HepG2 (cell line): ENCODE results near the gene ABCC12. TPM values are rescaled to one million over a fixed set of nuclear protein-coding genes. Genes with fewer than 3 reads are reported as not detected.
A peak's percentile ranks its signal among the peaks of the same experiment; 100 is the strongest.

Experiments used
- ATAC-seq: fragments of 200-7000 bp; cut with Tn5 transposase; 3 replicates; pipeline ENCODE4 v1.9.1; 2020; ENCODE audit warnings: mild to moderate bottlenecking, moderate library complexity
- BruUV-seq: library from RNA; stranded (reverse); fragments of 400-500 nt; replicated peaks from 2 replicates; lab custom pipeline; 2021; lab: Mats Ljungman, UMichigan
- CTCF ChIA-PET: fragments of 300-600 bp; formaldehyde crosslinking; extraction: SDS; loops from one replicate; lab custom pipeline; 2021; ENCODE audit warnings: low total read pairs, inconsistent platforms, low intra/inter-chr PET ratio; lab: Yijun Ruan, JAX
- POLR2A ChIA-PET: fragments of 350-600 bp; sonication (Branson Sonifier 250); formaldehyde crosslinking; loops from one replicate; lab custom pipeline; 2020; ENCODE audit warnings: antibody characterized with exemption, inconsistent platforms; lab: Yijun Ruan, JAX
- DNase-seq: peaks from one replicate; pipeline ENCODE4 v3.0.0-alpha.2; 2015; ENCODE audit warnings: low spot score
- FAIRE-seq: peaks from 3 replicates; lab custom pipeline; 2011; peaks lifted over from hg19 to GRCh38; lab: Jason Lieb, UNC
- H2AFZ ChIP-seq: one replicate; pipeline ENCODE4 v1.6.1; 2011; ENCODE audit warnings: low read length, inconsistent platforms
- H3K27ac ChIP-seq: fragments of 300-600 bp; 3 replicates; pipeline ENCODE4 v1.8.0; 2011; ENCODE audit warnings: mixed run types, mild to moderate bottlenecking, mixed read lengths, low read length, inconsistent platforms; ENCODE audit not compliant: insufficient read depth; ENCODE audit errors: extremely low read length
- H3K27me3 ChIP-seq, 2 experiments: fragments of 200-600 bp in 1 of 2; 2 replicates in 1 of 2; 3 replicates in 1 of 2; pipeline versions ENCODE4 v1.6.0 to v1.8.0; 2011; ENCODE audit warnings: low read length in 2 of 2, mild to moderate bottlenecking in 2 of 2, moderate library complexity in 2 of 2, inconsistent platforms in 1 of 2; ENCODE audit not compliant: insufficient read depth in 2 of 2, control insufficient read depth in 1 of 2
- H3K36me3 ChIP-seq, 2 experiments: fragments of 200-600 bp in 1 of 2; replicated peaks in 1 of 2; 2 replicates in 1 of 2; 3 replicates in 1 of 2; pipeline versions ENCODE4 v1.5.1 to v1.8.0; 2011; ENCODE audit warnings: low read length in 2 of 2, inconsistent platforms in 1 of 2; ENCODE audit not compliant: insufficient read depth in 2 of 2, control insufficient read depth in 1 of 2
- H3K4me1 ChIP-seq: 2 replicates; pipeline ENCODE4 v1.5.1; 2012; ENCODE audit warnings: low read length, inconsistent platforms; ENCODE audit not compliant: insufficient read depth
- H3K4me2 ChIP-seq: 2 replicates; pipeline ENCODE4 v1.6.0; 2011; ENCODE audit warnings: low read depth, low read length, inconsistent platforms
- H3K4me3 ChIP-seq, 3 experiments: fragments of 200-600 bp in 1 of 3; sonication (generic), shearing (Covaris generic) in 1 of 3; replicated peaks in 1 of 3; 2 replicates each; pipeline ENCODE4 v1.5.1; 2011 to 2016; ENCODE audit warnings: low read length in 3 of 3, inconsistent platforms in 2 of 3, low read depth in 2 of 3, mild to moderate bottlenecking in 2 of 3, control low read depth in 1 of 3, mixed read lengths in 1 of 3; ENCODE audit not compliant: insufficient read depth in 1 of 3
- H3K79me2 ChIP-seq: one replicate; pipeline ENCODE4 v1.6.1; 2011; ENCODE audit warnings: low read length, inconsistent platforms; ENCODE audit not compliant: insufficient read depth
- H3K9ac ChIP-seq: 2 replicates; pipeline ENCODE4 v1.6.0; 2011; ENCODE audit warnings: mild to moderate bottlenecking, low read depth, low read length, inconsistent platforms; ENCODE audit not compliant: insufficient read depth
- H3K9me3 ChIP-seq: 2 replicates; pipeline ENCODE4 v1.5.1; 2012; ENCODE audit warnings: mild to moderate bottlenecking, low read length
- H4K20me1 ChIP-seq: 2 replicates; pipeline ENCODE4 v1.6.0; 2011; ENCODE audit warnings: inconsistent platforms, mild to moderate bottlenecking, low read length, moderate library complexity; ENCODE audit not compliant: insufficient read depth
- CBX2 ChIP-seq, 2 experiments: fragments of 200-600 bp in 1 of 2; sonication (generic); formaldehyde crosslinking in 1 of 2; IDR thresholded peaks; 2 replicates each; pipeline versions ENCODE4 v1.7.0 to v1.8.1; 2018 to 2022; ENCODE audit warnings: low read depth in 2 of 2, low read length in 1 of 2, mild to moderate bottlenecking in 1 of 2, missing genetic modification reagents in 1 of 2
- ELF4 ChIP-seq: sonication (generic); formaldehyde crosslinking; IDR thresholded peaks from 2 replicates; pipeline ENCODE4 v1.5.0; 2020; ENCODE audit warnings: missing genetic modification reagents, mild to moderate bottlenecking, moderate library complexity, borderline replicate concordance
- HOXA9 ChIP-seq: sonication (generic); formaldehyde crosslinking; IDR thresholded peaks from 2 replicates; pipeline ENCODE4 v1.8.1; 2022; ENCODE audit warnings: missing genetic modification reagents, mild to moderate bottlenecking, moderate library complexity, borderline replicate concordance
- IKZF5 ChIP-seq: IDR thresholded peaks from 2 replicates; pipeline ENCODE4 v1.6.1; 2018; ENCODE audit warnings: missing genetic modification reagents, mild to moderate bottlenecking, missing compliant biosample characterization
- MYC ChIP-seq: sonication (generic); formaldehyde crosslinking; IDR thresholded peaks from 2 replicates; pipeline ENCODE4 v1.9.0; 2021; ENCODE audit warnings: missing genetic modification reagents, borderline replicate concordance
- NFKB2 ChIP-seq: sonication (generic); formaldehyde crosslinking; IDR thresholded peaks from 2 replicates; pipeline ENCODE4 v1.4.0; 2020; ENCODE audit warnings: missing genetic modification reagents, borderline replicate concordance
- PHF8 ChIP-seq: sonication (generic); formaldehyde crosslinking; IDR thresholded peaks from 2 replicates; pipeline ENCODE4 v1.5.0; 2020; ENCODE audit warnings: missing genetic modification reagents
- THRA ChIP-seq: sonication (generic); formaldehyde crosslinking; IDR thresholded peaks from 2 replicates; pipeline ENCODE4 v1.4.0; 2020; ENCODE audit warnings: missing genetic modification reagents, borderline replicate concordance
- ZNF501 ChIP-seq: sonication (generic); formaldehyde crosslinking; IDR thresholded peaks from 2 replicates; pipeline ENCODE4 v1.5.1; 2020; ENCODE audit warnings: mild to moderate bottlenecking, moderate library complexity, missing genetic modification reagents
- ZNF619 ChIP-seq: sonication (generic); formaldehyde crosslinking; IDR thresholded peaks from 2 replicates; pipeline ENCODE4 v1.4.0; 2020; ENCODE audit warnings: mild to moderate bottlenecking, missing genetic modification reagents
- ZNF761 ChIP-seq: sonication (generic); formaldehyde crosslinking; conservative IDR thresholded peaks from 2 replicates; pipeline ENCODE4 v1.4.0; 2020; ENCODE audit warnings: mild to moderate bottlenecking, missing genetic modification reagents
- WGBS: methylation state at CpG from one replicate; pipeline ENCODE4 v1.1.6; 2017; ENCODE audit warnings: low lambda C conversion rate; 5-methylcytosine and 5-hydroxymethylcytosine counted together
- in situ Hi-C: cut with HindIII; loops from 2 replicates; pipeline ENCODE4 v1.10.0; 2017; ENCODE audit warnings: low pct_unique_long_range_greater_than_20kb; ENCODE audit not compliant: extremely low pct_ligation_motif_present
- intact Hi-C: fragments of 100-400 bp; cut with micrococcal nuclease; formaldehyde crosslinking; loops from one replicate; pipeline ENCODE4 v1.10.0; 2022; ENCODE audit not compliant: unreplicated experiment
- polyA plus RNA-seq, 8 experiments: library from polyadenylated mRNA; depleted of rRNA in 3 of 8; stranded (reverse) in 7 of 8; unstranded in 1 of 8; fragments of >200 nt; fragmentation: Illumina TruSeq in 4 of 8; extraction: Trizol in 4 of 8; gene quantifications; 2 replicates each; pipeline versions ENCODE4 v1.2.1 to v1.2.3, GENCODE V29; 2011 to 2016; ENCODE audit warnings: low read depth in 4 of 8, missing spikeins in 1 of 8, mixed read lengths in 1 of 8; ENCODE audit not compliant: insufficient read depth in 1 of 8
- total RNA-seq, 5 experiments: library from RNA; depleted of rRNA; stranded (reverse); fragments of >200 nt; fragmentation: Illumina TruSeq; extraction: Trizol; gene quantifications; 2 replicates each; pipeline ENCODE4 v1.2.3, GENCODE V29; 2016; ENCODE audit warnings: low read depth in 1 of 5
- TF ChIP-seq, protein P1 (sequence below): sonication (generic); formaldehyde crosslinking; IDR thresholded peaks from 2 replicates; pipeline ENCODE4; 2020; ENCODE audit warnings: missing genetic modification reagents, mild to moderate bottlenecking, borderline replicate concordance
- TF ChIP-seq, protein P2 (sequence below), 2 experiments: sonication (generic) in 1 of 2; formaldehyde crosslinking in 1 of 2; IDR thresholded peaks; 2 replicates each; pipeline versions ENCODE4 v1.5.1 to v1.6.1; 2011 to 2020; ENCODE audit warnings: borderline replicate concordance in 1 of 2, low read depth in 1 of 2, low read length in 1 of 2, mild to moderate bottlenecking in 1 of 2, missing genetic modification reagents in 1 of 2, moderate library complexity in 1 of 2
- TF ChIP-seq, protein P3 (sequence below): IDR thresholded peaks from 2 replicates; pipeline ENCODE4 v1.6.1; 2012; ENCODE audit warnings: inconsistent platforms

ABCC12 gene
- total and polyA plus RNA-seq, 2 of the 13 experiments (the other 11 are each of a cell fraction or from before 2014, with no cell fraction given) = not detected

DNA sequence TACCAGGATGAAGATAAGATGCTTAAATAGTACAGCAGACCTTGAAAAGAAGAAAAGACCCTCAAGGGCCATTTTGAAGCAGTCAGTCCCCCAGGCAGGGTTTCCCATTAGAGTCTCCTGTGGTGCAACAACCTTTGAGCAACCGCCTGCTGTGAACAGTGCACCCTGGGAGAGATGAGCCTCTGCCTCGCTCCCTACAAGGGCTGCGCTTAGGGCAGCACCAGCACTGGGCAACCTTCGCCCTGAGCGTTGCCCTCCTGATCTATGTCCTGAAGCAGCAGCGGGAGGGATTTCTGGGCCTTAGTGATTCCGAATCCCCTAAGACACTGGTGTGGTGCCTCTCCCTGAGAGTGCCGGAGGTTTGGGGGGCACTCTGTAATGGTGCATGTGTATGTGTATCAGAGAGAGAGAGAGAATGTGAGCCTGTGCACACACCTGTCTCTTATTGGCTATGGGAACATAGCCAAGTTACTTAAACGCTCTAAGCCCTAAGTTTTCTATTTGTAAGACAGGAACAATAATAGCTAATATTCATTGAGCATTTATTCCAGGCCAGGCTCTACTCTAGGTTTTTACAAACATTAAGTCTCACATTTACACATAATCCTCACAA lies 25.2 kb upstream of the ABCC12 start:
- no peak for DNase-seq
- Histone ChIP-seq H3K4me3 (peak overlapping the region in 1 of 3 experiments; percentile 42; a peak in 3 of 6 replicates), H3K27me3 (no peaks in the 10 kb centered on the region), H3K9me3 (no peaks in the 10 kb centered on the region), H4K20me1 (no peaks in the 10 kb centered on the region), H3K4me1 (peaks cover 59% of the 10 kb centered on the region), H3K4me2 (peak overlapping the region; percentile 77), H3K36me3 (no peaks in the 10 kb centered on the region), H2AFZ (peak overlapping the region; percentile 85), H3K79me2 (no peaks in the 10 kb centered on the region), H3K27ac (peak overlapping the region; percentile 19), H3K9ac (no peak overlapping the region)
- FAIRE-seq = peak; percentile 80
- no TSS peak for BruUV-seq
- ChIA-PET CTCF (no interaction called here), POLR2A (no interaction called here)
- ATAC-seq = peak; percentile 88
- intact Hi-C loops (no loop called here), in situ Hi-C loops (no loop called here)
- 11% methylated on average over 9 of the region's 9 CpGs for WGBS
- TF ChIP-seq, protein P1, sequence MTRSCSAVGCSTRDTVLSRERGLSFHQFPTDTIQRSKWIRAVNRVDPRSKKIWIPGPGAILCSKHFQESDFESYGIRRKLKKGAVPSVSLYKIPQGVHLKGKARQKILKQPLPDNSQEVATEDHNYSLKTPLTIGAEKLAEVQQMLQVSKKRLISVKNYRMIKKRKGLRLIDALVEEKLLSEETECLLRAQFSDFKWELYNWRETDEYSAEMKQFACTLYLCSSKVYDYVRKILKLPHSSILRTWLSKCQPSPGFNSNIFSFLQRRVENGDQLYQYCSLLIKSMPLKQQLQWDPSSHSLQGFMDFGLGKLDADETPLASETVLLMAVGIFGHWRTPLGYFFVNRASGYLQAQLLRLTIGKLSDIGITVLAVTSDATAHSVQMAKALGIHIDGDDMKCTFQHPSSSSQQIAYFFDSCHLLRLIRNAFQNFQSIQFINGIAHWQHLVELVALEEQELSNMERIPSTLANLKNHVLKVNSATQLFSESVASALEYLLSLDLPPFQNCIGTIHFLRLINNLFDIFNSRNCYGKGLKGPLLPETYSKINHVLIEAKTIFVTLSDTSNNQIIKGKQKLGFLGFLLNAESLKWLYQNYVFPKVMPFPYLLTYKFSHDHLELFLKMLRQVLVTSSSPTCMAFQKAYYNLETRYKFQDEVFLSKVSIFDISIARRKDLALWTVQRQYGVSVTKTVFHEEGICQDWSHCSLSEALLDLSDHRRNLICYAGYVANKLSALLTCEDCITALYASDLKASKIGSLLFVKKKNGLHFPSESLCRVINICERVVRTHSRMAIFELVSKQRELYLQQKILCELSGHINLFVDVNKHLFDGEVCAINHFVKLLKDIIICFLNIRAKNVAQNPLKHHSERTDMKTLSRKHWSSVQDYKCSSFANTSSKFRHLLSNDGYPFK = peak; percentile 100
- TF ChIP-seq CBX2 (IDR thresholded peaks at IDR 0.05; ENCODE audit: low read depth, low read length) (no peak), CBX2 (CRISPR knock-in tag; IDR thresholded peaks at IDR 0.05; ENCODE audit: low read depth) (no peak), ZNF619 (CRISPR knock-in tag) (no peak), IKZF5 (no peak), ZNF501 (CRISPR knock-in tag) (peak; percentile 31; the same call in 1 of the 2 replicates), NFKB2 (CRISPR knock-in tag) (peak; percentile 29; the same call in 1 of the 2 replicates), PHF8 (CRISPR knock-in tag) (no peak), MYC (CRISPR knock-in tag) (0 out of 2 replicates have a peak, but pooled peaks have one; percentile 30), ELF4 (CRISPR knock-in tag) (no peak), THRA (CRISPR knock-in tag) (0 out of 2 replicates have a peak, but pooled peaks have one; percentile 11), ZNF761 (CRISPR knock-in tag) (0 out of 2 replicates have a peak, but pooled peaks have one; percentile 40), HOXA9 (no peak)
- TF ChIP-seq, protein P2, sequence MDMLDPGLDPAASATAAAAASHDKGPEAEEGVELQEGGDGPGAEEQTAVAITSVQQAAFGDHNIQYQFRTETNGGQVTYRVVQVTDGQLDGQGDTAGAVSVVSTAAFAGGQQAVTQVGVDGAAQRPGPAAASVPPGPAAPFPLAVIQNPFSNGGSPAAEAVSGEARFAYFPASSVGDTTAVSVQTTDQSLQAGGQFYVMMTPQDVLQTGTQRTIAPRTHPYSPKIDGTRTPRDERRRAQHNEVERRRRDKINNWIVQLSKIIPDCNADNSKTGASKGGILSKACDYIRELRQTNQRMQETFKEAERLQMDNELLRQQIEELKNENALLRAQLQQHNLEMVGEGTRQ (IDR thresholded peaks at IDR 0.05; ENCODE audit: low read depth, low read length) = no peak
- TF ChIP-seq, protein P2 (CRISPR knock-in tag; IDR thresholded peaks at IDR 0.05; ENCODE audit: borderline replicate concordance) = no peak
- TF ChIP-seq, protein P3, sequence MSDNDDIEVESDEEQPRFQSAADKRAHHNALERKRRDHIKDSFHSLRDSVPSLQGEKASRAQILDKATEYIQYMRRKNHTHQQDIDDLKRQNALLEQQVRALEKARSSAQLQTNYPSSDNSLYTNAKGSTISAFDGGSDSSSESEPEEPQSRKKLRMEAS = 0 out of 2 replicates have a peak, but pooled peaks have one; percentile 36
